Smooth muscle cell (in vitro differentiated cells): Measurements from ENCODE around the gene CDC45. TPM values are rescaled to one million over a fixed set of nuclear protein-coding genes. Genes with fewer than 3 reads are reported as not detected.

Experiments used
- DNase-seq: peaks from one replicate; lab custom pipeline; 2025; ENCODE audit not compliant: unreplicated experiment; lab: John Stamatoyannopoulos, UW
- H2AFZ ChIP-seq: fragments of 200-600 bp; sonication (generic); 2 replicates; pipeline ENCODE4 v1.6.0; 2016; ENCODE audit warnings: antibody characterized with exemption, low read depth, mild to moderate bottlenecking
- H3F3A ChIP-seq: fragments of 200-600 bp; sonication (generic); 2 replicates; pipeline ENCODE4 v1.6.0; 2017; ENCODE audit warnings: antibody characterized with exemption, low read depth
- H3K27ac ChIP-seq: fragments of 200-600 bp; sonication (generic); 2 replicates; pipeline ENCODE4 v1.5.1; 2016; ENCODE audit warnings: low read depth, mild to moderate bottlenecking
- H3K27me3 ChIP-seq: fragments of 200-600 bp; sonication (generic); 2 replicates; pipeline ENCODE4 v1.6.1; 2016; ENCODE audit warnings: low read depth, mild to moderate bottlenecking
- H3K36me3 ChIP-seq: fragments of 200-600 bp; sonication (generic); 2 replicates; pipeline ENCODE4 v1.5.1; 2016; ENCODE audit warnings: low read depth
- H3K4me1 ChIP-seq: fragments of 200-600 bp; sonication (generic); 2 replicates; pipeline ENCODE4 v1.5.1; 2016; ENCODE audit warnings: low read depth
- H3K4me2 ChIP-seq: fragments of 200-600 bp; sonication (generic); 2 replicates; pipeline ENCODE4 v1.6.0; 2016; ENCODE audit warnings: mild to moderate bottlenecking
- H3K4me3 ChIP-seq: fragments of 200-600 bp; sonication (generic); 2 replicates; pipeline ENCODE4 v1.5.1; 2016; ENCODE audit warnings: mild to moderate bottlenecking
- H3K79me2 ChIP-seq: fragments of 200-600 bp; sonication (generic); 2 replicates; pipeline ENCODE4 v1.6.0; 2016; ENCODE audit warnings: low read depth, mild to moderate bottlenecking
- H3K9ac ChIP-seq: fragments of 200-600 bp; sonication (generic); 2 replicates; pipeline ENCODE4 v1.6.0; 2016; ENCODE audit warnings: low read depth
- H3K9me3 ChIP-seq: fragments of 200-600 bp; sonication (generic); replicated peaks from 2 replicates; pipeline ENCODE4 v1.5.1; 2016; ENCODE audit warnings: low read depth
- H4K20me1 ChIP-seq: fragments of 200-600 bp; sonication (generic); 2 replicates; pipeline ENCODE4 v1.6.0; 2016; ENCODE audit warnings: low read depth
- WGBS: methylation state at CpG from one replicate; pipeline ENCODE4 v1.1.7; 2016; ENCODE audit warnings: low lambda C conversion rate; 5-methylcytosine and 5-hydroxymethylcytosine counted together
- polyA plus RNA-seq: library from polyadenylated mRNA; unstranded; fragments of >200 nt; fragmentation: Nextera tagmentation; extraction: Ambion mirVana; gene quantifications from 2 replicates; pipeline ENCODE4 v1.2.1, GENCODE V29; 2016
- total RNA-seq: library from RNA; depleted of rRNA; stranded (reverse); fragments of >200 nt; gene quantifications from 2 replicates; pipeline ENCODE4 v1.2.3, GENCODE V29; 2014
- TF ChIP-seq, protein P1 (sequence below): fragments of 200-600 bp; sonication (generic); IDR thresholded peaks from 2 replicates; pipeline ENCODE4 v1.5.1; 2017; ENCODE audit warnings: borderline replicate concordance, mild to moderate bottlenecking, antibody characterized with exemption; ENCODE audit not compliant: insufficient read depth, poor library complexity, severe bottlenecking

CDC45 gene
- total and polyA plus RNA-seq, 2 experiments from 2014 or later: 9.3 to 13.7 TPM

DNA sequence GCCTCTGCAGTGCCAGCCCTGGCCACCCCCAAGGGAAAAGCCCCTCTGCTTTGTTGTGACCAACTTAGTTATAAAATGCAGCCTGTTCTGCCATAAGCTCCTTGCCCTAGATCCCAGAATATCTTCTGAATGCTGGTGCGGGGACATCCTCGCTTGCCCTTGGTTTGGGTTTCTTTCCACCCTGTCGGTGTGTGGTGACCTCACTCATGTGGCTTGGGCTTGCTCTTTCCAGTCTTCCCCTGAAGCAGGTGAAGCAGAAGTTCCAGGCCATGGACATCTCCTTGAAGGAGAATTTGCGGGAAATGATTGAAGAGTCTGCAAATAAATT, 27.8 kb downstream of the CDC45 start:
- no peak overlapping the region for H3K9ac ChIP-seq
- no peak overlapping the region for H3K4me3 ChIP-seq
- H3K9me3 ChIP-seq: no peaks in the 10 kb centered on the region
- no peaks in the 10 kb centered on the region for H3K4me1 ChIP-seq
- 99% methylated on average over 4 of the region's 4 CpGs for WGBS
- no peaks in the 10 kb centered on the region for H3F3A ChIP-seq
- DNase-seq: no peak
- no peak overlapping the region for H3K4me2 ChIP-seq
- no peak overlapping the region for H3K27ac ChIP-seq
- no peaks in the 10 kb centered on the region for H4K20me1 ChIP-seq
- H3K27me3 ChIP-seq: no peaks in the 10 kb centered on the region
- no peaks in the 10 kb centered on the region for H3K79me2 ChIP-seq
- H2AFZ ChIP-seq: no peak overlapping the region
- H3K36me3 ChIP-seq: no peaks in the 10 kb centered on the region
- TF ChIP-seq, protein P1, sequence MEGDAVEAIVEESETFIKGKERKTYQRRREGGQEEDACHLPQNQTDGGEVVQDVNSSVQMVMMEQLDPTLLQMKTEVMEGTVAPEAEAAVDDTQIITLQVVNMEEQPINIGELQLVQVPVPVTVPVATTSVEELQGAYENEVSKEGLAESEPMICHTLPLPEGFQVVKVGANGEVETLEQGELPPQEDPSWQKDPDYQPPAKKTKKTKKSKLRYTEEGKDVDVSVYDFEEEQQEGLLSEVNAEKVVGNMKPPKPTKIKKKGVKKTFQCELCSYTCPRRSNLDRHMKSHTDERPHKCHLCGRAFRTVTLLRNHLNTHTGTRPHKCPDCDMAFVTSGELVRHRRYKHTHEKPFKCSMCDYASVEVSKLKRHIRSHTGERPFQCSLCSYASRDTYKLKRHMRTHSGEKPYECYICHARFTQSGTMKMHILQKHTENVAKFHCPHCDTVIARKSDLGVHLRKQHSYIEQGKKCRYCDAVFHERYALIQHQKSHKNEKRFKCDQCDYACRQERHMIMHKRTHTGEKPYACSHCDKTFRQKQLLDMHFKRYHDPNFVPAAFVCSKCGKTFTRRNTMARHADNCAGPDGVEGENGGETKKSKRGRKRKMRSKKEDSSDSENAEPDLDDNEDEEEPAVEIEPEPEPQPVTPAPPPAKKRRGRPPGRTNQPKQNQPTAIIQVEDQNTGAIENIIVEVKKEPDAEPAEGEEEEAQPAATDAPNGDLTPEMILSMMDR: no peak

DNA sequence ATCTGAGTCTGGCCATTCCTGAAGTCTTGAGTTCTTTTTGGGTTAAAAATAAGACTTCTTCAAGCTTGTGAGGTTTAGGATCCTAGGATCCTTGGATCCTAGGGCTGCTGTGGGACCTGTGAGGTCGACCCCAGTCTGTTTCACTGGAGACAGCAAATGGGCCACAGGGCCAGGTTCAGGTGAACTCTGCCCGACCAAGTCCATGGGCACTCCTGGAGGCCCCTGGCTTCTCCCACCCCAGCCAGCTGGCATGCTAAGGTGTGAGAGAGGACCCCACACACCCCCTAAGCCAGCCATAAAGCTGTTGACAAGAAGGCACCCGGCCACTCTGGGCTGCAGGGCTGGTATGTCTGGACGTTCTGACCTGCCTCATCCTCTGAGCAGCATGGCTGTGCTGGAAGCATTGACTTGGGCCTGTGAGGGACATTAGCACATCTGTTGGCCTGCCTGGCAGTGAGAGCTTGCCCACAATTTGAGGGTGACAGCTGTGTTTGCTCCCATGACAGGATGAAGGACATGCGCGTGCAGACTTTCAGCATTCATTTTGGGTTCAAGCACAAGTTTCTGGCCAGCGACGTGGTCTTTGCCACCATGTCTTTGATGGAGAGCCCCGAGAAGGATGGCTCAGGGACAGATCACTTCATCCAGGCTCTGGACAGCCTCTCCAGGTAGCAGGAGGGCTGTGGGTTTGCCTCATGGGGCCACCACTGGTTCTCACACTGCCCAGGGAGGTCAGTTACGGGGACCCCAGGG, 28.5 kb downstream of the CDC45 start:
- TF ChIP-seq, protein P1: no peak
- no peaks in the 10 kb centered on the region for H3K36me3 ChIP-seq
- H3K4me3 ChIP-seq: no peak overlapping the region
- no peaks in the 10 kb centered on the region for H4K20me1 ChIP-seq
- no peaks in the 10 kb centered on the region for H3K27me3 ChIP-seq
- H3K9ac ChIP-seq: no peak overlapping the region
- no peaks in the 10 kb centered on the region for H3K79me2 ChIP-seq
- H3K9me3 ChIP-seq: no peaks in the 10 kb centered on the region
- H3K4me2 ChIP-seq: no peak overlapping the region
- WGBS: 96% methylated on average over 10 of the region's 10 CpGs
- H3F3A ChIP-seq: no peaks in the 10 kb centered on the region
- DNase-seq: no peak
- no peak overlapping the region for H3K27ac ChIP-seq
- no peak overlapping the region for H2AFZ ChIP-seq
- H3K4me1 ChIP-seq: no peaks in the 10 kb centered on the region

DNA sequence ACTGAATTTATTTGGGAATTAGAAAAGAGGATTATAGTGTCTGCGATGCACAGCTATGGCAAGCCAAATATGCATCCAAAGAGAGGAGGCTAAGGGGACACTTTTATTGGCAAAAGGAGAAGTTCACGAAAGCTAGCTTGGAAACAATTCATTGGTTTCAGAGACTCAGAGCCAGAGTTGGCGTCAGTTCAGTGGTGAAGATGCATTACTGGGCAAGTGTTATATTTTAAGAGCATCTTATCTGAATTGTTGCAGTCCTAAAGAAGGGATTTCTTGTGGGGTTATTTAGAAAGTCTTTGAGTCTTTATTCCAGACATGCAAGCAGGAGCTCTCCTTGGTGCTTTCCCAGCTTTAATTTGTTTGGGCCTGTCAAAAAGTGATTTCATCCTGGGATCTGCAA, 29.5 kb downstream of the CDC45 start:
- Histone ChIP-seq H3K27ac (no peak overlapping the region), H3K9me3 (no peaks in the 10 kb centered on the region), H4K20me1 (no peaks in the 10 kb centered on the region), H3K4me2 (no peak overlapping the region), H3K4me1 (no peaks in the 10 kb centered on the region), H3K36me3 (no peaks in the 10 kb centered on the region), H3K79me2 (no peaks in the 10 kb centered on the region), H2AFZ (no peak overlapping the region), H3F3A (no peaks in the 10 kb centered on the region), H3K9ac (no peak overlapping the region), H3K4me3 (no peak overlapping the region), H3K27me3 (no peaks in the 10 kb centered on the region)
- DNase-seq: no peak
- WGBS: 91% methylated on average over 3 of the region's 3 CpGs
- TF ChIP-seq, protein P1: no peak

DNA sequence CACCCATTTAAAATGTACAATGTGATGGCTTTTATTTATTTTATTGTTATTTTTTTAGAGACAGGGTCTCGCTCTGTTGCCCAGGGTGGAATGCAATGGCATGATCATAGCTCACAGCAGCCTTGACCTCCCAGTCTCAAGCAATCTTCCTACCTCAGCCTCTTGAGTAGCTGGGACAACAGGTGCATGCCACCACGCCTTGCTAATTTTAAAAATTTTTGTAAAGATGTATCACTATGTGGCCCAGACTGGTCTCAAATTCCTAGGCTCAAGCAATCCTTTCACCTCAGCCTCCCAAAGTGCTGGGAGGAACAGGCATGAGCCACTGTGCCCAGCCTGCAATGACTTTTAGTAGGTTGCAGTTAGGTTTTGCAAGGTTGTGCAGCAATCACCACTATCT, 30.2 kb downstream of the CDC45 start:
- no peaks in the 10 kb centered on the region for H3K4me1 ChIP-seq
- no peaks in the 10 kb centered on the region for H3K9me3 ChIP-seq
- no peaks in the 10 kb centered on the region for H4K20me1 ChIP-seq
- no peaks in the 10 kb centered on the region for H3K27me3 ChIP-seq
- no peak overlapping the region for H3K9ac ChIP-seq
- TF ChIP-seq, protein P1: no peak
- 96% methylated on average over 2 of the region's 2 CpGs for WGBS
- H3K27ac ChIP-seq: no peak overlapping the region
- DNase-seq: no peak
- H3K4me3 ChIP-seq: no peak overlapping the region
- no peaks in the 10 kb centered on the region for H3F3A ChIP-seq
- no peak overlapping the region for H2AFZ ChIP-seq
- no peak overlapping the region for H3K4me2 ChIP-seq
- no peaks in the 10 kb centered on the region for H3K36me3 ChIP-seq
- H3K79me2 ChIP-seq: no peaks in the 10 kb centered on the region
